GM12874 (cell line): ENCODE data around the gene HOXA6.

Experiments used
- TF ChIP-seq, protein P1 (sequence below): IDR thresholded peaks from 2 replicates; pipeline ENCODE4 v1.5.1; 2011; ENCODE audit warnings: low read depth, mild to moderate bottlenecking, control low read depth, low read length, moderate library complexity; ENCODE audit not compliant: insufficient read depth

The HOXA6 gene

DNA sequence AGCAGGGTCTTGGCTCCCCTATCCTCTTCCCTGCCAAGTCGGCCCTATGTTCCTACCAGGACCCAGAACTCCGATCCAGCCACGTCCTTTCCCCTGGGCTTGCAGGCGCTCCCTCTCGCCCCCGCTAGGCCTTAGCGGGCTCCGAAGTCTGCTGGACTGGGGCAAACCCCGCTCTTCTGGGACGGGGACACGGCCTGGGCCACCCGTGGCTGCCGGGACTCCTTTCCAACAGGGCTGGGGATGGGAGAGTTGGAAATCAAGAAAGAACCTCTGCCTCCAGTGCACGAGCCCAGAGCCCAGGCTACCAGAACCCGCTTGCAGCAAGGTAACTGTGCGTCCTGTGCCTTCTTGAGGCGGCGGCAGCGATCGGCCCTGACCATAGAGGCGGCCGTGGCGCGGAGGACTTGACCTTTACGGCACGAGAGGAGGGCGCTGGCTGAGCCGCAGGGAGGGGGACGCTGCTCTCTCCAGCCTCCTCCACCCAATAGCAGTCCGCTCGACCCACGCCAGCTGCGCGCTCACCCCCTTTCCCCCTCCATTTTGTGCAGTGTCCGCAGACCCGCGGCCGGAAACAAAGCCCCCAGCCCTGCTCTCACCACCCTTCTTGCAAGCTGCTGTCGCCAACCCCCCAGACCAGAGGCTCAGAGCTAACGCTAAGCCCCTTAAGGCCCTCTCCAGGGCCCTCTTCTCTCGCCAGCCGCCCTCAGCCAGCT is 44.4 kb upstream of the HOXA6 start:
- TF ChIP-seq, protein P1, sequence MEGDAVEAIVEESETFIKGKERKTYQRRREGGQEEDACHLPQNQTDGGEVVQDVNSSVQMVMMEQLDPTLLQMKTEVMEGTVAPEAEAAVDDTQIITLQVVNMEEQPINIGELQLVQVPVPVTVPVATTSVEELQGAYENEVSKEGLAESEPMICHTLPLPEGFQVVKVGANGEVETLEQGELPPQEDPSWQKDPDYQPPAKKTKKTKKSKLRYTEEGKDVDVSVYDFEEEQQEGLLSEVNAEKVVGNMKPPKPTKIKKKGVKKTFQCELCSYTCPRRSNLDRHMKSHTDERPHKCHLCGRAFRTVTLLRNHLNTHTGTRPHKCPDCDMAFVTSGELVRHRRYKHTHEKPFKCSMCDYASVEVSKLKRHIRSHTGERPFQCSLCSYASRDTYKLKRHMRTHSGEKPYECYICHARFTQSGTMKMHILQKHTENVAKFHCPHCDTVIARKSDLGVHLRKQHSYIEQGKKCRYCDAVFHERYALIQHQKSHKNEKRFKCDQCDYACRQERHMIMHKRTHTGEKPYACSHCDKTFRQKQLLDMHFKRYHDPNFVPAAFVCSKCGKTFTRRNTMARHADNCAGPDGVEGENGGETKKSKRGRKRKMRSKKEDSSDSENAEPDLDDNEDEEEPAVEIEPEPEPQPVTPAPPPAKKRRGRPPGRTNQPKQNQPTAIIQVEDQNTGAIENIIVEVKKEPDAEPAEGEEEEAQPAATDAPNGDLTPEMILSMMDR = no peak

DNA sequence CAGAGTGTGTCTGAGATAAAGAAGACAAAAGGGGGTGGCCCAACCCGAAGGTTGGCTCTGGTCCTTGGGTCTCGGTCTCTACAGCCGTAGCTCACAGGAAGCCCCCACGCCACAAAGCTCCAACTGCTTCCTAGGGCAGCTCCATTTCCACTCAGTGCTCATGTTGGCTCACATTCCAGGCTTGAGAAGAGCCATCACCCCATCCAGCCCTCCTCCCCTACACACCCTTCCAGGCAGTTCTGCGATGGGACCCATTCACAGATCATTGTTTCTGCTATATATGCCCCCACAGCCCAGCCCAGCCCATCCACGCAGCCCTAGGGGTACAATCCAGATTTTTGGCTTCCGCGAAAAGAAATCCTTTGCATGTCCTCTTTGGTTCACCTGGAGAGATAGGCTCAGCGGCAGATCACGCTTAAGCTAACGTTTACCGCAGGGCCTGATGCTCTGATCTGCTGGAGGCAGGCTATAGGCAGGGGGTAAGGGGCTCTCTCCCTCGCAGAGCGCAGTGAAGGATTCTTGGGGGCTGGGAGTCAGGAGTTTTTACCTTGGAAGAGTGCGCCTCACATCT is 43.7 kb upstream of the HOXA6 start:
- TF ChIP-seq, protein P1 = no peak

GRCh38 chr7:27189997-27190748 is 42.6 kb upstream of the HOXA6 start:
- TF ChIP-seq, protein P1 = no peak

DNA sequence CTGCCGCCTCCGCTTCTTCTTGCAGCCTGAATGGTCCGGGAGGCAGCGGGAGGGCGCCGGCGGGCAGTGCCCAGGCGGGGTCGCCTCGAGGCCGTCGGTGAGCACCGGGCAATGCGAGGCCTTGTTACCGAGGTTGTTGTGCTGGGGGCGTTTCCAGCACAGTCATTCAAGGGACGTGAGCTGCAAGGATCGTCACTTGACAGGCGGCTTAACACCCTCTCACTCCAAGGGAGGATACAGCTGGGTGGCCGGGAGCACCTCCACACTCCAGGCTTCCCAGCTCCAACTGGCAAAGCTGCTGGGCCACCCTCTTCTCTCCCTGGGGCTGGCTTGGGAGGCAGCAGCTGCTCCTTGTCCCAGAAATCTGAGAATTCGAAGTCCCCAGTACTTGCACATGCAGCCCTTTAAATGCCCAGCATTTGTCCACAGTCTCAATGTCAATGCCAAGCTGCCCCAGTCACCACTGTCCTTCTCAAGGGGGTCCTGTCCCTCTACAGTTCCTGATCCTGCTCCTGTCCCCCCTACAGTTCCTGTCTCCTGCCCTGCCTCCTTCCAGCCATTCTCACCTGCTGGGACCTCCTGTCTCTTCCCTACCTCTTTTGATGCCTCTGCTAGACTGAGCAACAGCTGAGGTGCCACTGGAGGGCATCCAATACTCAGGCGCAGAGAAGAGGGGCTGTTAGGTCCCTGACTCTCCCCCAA is 41.9 kb upstream of the HOXA6 start:
- TF ChIP-seq, protein P1 = no peak

DNA sequence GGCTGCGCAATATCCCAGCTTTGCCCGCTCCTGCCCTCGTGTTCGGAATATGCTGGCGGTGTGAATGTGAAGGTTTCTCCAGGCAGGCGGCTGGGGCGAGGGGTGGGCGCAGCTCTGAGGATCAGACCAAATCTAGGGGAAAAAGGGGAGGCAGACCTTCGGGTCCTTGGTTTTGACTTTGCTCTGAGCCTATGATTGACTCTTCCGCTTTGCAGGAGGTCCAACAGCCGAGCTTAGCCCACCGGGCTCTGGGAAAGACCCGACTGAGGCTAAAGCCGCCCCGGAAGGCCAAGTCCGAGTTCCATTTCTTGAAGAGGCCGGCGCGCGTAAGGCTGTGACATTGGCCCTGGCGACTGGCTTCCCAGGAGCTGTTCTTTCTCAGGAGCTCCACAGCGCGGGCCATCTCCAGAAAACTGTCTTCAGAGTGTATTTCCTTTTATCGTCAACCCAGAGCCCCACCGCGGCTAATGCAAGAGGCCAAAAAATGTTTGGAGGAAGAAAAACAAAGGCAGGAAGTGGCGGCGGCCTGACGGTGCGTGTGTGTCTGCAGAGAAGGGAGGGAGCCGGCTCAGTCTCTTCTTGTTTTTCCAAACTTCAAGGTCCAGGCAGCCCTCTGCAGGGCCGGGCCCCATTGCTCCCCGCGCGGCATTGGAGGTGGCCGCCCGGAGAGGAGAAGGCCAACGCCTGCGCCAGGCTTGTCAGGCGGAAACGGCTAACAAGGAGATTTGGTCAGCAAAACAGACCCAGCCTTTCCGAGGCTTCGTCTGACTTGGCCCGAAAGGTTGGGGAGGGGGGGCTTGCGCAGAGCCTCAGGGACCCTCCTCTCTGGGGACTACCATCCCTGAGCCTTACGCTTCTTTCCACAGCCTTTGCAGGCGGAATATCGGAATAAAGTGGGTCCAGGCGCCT is 41.1 kb upstream of the HOXA6 start:
- TF ChIP-seq, protein P1 = no peak

DNA sequence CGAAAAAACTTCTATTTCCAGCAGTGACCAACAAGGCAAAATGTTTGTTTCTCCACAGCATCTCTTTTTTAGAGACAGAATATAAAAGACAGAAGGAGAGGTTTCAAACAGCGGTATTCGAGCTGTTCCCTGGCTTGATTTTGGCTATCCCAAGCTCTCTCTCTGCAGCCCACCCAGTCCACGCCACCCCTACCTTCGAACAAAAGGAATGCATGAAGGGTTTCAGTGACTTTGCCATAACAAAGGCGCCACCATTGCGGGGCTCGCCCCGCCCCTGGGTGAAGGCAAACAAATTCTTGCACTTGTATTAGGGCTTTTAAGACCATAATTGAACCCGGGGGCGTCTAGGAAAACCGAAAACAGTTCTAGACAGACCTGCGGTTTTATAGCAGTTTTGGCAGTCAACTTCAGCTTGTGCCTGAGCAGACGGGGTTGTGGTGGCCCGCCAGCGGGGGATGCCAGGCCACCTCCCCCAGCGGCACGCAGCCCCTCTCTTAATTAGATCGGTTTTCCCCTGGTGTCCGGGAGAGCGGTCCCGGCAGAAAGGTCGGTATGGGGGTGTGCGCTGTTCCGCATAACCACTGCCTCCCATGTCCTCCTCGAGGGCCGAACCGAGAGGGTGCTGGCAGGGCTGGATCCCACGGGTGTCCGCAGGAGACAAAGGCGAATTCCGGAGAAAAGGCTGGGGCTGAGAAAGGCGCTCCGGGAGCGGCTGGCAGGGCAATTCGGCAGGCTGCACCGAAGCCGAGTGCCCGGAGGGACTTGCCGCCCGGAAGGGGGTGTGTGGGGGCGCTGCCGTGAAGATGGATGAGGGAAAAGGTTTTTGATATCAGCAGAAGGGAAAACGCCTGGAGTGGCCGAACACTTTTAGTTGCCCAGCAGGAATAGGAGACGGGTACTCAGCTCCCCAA is 40.2 kb upstream of the HOXA6 start:
- TF ChIP-seq, protein P1 = no peak
